NOMO-1 treated with DMSO at 0.1 percent for 48 hours (cell line): ENCODE results near the gene RBM46.
A peak's percentile ranks its signal among the peaks of the same experiment; 100 is the strongest.

Experiments used
- DNase-seq: peaks from one replicate; lab custom pipeline; 2025; ENCODE audit not compliant: unreplicated experiment; lab: John Stamatoyannopoulos, UW

The RBM46 gene, protein sequence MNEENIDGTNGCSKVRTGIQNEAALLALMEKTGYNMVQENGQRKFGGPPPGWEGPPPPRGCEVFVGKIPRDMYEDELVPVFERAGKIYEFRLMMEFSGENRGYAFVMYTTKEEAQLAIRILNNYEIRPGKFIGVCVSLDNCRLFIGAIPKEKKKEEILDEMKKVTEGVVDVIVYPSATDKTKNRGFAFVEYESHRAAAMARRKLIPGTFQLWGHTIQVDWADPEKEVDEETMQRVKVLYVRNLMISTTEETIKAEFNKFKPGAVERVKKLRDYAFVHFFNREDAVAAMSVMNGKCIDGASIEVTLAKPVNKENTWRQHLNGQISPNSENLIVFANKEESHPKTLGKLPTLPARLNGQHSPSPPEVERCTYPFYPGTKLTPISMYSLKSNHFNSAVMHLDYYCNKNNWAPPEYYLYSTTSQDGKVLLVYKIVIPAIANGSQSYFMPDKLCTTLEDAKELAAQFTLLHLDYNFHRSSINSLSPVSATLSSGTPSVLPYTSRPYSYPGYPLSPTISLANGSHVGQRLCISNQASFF

DNA sequence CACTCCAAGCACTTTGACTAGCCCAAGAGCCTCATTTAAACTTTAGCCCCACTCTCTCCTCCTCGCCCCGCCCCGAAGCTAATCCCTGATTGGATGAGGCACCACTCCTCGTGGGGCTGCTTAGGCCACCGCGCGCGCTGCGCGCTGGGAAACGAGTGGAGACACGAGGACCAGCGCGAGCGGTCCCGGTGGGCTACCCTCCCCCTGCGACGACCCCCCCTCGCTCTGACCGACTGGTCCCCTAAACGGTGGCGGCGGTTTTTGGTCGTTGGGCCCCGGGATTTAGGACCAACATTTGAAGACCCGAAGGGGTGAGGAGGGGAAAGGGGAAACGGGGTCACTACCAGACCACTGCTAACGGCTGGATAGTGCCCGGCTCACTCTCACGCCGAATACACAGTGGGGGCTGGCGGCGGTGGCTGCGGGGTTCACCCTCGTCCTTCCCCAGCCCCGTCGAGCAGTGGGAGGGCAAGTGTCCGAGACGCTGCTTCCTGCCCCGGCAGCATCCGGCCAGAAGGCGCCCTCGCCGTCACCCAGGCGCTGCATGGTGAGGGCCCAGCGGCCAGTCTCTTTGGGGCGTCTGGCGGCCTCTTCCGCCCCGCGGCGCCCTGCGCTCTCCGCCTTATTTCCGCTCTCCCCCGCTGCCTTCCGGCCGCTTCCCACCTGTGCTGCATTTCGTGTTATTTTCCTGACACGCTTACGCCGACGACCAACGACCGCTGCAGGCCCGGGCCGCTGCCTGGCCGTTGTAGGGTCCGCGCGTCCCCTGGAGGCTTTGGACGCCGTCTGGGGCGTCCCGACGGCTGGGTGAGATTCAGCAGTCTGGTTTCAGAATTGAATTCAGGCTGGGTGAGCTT is at the start of gene RBM46:
TSS of gene RBM46 (plus strand) at position 147 of the 857 bp plus-strand sequence. CDS start 15,481 bp downstream, outside the sequence.
- DNase-seq = no peak

DNA sequence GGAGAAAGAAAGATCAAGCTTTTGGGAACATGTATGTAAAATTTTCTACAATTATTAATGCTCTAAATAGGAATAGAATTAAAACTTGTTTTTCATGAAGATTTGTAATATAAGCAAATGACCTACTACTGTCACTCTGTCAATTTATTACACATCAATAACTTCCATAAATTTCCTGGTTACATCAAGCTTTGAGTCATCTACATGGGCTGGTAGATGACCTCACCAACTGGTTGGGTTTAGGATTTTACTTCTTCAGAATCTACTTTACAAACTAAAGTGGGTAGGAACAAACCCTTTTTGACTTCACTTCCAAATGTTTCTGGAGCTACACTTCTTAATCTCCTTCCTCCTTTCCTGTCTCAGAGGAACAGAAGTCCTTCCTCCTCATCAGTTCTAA is 49.3 kb upstream of the RBM46 start:
- DNase-seq = no peak

DNA sequence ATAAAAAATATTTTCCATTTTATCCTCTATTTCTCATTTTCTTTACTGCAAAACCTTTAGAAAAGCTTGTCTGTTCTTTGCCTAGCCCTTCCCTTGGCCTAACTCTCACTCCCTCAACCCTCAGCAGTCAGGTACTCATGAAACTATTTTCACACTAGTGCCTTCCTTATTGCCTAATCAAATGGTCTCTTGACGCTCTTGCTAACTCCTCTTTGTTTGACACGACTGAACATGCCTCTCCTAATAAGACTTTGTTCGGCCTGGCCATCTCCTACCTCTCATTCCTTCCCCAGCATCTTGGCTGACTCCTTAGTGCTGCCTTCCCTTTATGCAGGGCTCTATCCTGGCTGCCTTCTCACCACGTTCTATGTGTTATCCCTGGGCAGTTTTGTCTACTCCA is 48.4 kb upstream of the RBM46 start:
- DNase-seq = no peak

DNA sequence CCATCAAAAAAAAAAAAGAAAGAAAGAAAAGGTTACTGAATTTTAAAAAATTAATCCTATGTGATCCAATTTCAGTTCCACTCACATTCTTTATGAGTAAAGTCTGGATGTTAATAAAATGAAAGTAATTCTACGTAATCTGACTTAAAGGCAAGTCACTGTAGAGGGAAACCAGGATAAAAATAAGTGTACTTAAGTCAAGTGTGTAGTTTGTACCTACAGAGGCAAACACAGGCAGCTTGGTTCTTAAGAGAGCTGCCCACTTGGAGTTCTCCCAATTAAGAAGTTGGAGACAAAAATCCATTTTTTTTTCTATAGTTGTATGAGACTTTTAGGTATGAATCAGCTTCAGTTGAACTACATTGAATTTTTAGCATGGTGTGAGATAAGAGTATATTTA is 44.3 kb upstream of the RBM46 start:
- no peak for DNase-seq

DNA sequence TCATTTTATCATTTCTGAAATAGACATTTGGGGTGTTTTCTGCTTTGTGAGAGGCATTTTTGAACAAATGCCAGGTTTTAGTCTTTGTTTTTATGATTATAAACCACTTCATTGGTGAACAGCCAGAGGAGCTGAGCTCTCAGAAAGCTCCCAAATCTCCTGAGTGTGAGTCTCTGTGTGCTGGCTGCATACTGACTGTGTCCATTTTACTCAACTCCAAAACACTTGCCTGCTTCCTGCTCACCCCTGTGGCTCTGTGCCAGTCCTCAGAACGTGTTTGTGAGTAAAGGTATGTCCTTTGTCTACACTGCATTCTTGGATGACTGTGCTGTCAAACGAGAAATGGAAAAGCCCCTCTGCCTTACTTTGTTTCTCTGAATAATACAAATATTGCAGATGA is 42.6 kb upstream of the RBM46 start:
- DNase-seq = no peak

DNA sequence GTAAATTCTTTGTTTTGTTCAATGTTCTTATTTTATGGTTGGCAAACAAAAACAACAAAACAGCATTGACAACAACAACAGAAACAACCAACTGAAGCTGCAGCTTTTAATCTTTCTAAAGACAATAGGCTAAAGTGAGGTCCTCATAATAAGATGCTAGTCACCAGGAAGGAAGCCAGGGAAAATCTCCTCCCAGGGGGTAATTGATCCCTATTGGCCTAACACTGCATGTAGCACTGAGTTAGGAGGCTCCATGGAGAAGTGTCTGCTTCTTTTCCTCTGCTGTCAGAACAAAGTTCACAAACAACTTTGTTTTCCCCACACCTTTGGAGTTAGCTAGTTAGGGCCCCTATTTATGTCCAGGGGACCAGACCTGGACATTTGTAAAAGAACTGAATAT is 42.0 kb upstream of the RBM46 start:
- DNase-seq = no peak

DNA sequence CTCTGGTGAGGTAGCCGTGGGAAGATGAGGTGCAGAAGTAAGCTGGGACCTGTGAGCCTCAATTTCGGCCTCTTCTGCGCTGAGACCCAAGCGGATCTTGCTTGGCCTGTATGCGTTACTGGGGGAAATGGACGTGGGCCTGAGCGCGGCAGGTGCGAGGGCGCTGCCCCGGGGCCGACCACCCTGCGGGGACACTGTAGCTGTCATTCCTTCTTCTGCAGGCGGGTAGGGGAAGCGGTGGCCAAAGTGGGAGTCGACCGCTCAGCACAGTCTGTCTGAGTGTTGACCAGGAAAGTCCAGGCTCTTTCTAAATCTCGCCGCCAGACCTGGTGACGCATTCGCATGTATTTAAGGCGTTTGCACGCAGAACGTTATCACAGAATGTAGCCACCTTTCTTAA is 40.6 kb upstream of the RBM46 start:
- DNase-seq = no peak

DNA sequence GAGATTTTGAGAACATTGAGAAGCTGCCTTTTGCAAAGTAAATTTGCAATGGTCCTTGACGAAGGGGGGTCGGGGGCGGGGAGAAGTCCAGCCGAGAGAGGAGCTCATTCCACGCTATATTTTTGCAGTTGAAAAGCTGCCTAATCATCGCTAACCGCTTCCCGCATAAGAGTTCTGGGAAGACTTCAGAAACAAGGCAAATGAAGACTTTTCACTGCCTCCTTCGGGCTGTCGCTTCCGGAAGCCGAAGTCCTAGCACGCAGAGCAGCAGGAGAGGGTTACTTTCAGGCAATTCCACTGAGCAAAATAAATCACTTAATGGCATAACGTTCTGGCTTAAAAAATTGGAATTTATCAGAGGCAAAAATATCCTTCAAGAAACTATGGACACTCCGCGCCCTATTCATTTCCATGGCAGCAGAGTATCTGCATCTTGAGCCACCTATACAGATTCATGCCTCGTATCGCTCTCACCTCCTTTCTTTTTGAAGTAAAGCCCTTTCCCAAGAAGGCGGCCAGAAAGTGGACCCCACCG is 39.9 kb upstream of the RBM46 start:
- no peak for DNase-seq

DNA sequence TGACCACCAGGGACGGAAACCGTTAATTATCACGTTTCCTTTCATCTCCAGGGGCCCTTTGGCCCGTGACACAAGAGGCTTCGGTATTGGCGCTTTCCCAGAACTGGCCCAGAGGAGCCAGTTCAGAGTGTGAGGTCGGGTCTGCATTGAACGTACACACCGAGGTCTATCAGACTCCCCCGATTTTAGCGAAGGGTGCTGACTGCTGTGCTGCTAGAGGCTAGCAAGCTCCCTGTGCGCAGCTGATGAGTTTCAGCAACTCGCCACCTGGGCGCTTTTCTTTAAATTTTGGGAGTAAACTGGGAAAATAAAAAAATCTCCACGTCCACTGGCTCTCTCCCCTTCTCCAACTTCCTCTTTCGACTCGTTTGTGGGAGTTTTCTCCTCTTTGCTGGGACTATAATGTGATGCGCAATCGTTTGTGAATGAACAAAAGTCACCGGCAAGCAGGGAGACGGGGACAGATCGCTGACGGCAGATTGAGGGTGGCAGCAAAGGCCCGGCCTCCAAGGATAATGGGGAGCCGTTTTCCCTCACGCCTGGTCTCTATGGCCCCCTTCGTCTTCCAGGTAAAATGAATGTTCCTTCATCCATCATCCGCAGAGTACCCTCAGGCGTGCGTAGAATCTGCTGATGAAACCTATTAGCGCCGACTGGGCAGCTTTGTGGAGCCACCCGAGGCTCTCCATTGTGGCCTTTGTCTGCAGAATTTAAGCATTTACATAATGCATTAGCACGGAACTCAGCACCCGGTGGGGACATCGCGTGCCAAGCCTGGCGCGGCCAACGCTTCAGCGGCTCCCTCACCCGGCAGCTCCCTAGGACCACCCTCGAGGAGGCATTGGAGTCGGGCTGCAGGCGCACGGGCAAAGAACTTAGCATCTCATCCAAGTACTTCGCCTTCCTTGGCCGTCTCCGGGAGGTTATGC is 38.9 kb upstream of the RBM46 start:
- no peak for DNase-seq

DNA sequence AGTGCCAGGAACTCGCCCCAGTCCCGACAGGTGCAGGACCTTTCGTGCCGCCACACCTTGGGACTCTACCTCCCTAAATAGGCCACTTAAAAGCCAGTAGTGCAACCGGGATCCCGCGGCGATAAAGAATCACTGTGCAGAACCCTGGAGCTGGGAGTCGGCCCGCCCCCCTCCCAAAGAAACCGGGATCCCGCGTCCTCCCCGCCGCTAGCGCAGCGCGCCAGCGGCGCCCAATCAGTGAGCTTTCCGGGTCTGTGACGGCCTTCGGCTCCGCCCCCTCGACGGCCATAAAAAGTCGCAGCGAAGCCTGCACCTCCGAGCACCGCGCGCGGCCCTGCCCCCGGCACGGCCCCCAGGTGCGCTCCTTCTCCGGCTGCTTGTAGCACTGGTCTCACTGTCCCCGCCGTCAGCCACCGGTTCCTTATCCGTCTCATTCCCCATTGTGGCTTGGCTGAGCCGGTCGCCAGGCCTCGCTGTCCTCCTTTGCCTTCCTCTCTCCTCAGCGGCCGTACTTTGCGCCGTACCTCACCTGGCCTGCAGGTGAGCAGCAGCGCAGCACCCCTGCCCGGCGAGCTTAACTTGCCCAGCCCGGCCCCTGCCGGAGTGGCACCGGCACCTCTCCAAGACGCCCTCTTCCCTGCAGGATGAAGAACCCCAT is 37.3 kb upstream of the RBM46 start, which contains the start of gene LRAT:
TSS of gene LRAT (plus strand) at position 318 of the 658 bp plus-strand sequence. CDS start at position 645, 327 bp downstream.
- DNase-seq = no peak

DNA sequence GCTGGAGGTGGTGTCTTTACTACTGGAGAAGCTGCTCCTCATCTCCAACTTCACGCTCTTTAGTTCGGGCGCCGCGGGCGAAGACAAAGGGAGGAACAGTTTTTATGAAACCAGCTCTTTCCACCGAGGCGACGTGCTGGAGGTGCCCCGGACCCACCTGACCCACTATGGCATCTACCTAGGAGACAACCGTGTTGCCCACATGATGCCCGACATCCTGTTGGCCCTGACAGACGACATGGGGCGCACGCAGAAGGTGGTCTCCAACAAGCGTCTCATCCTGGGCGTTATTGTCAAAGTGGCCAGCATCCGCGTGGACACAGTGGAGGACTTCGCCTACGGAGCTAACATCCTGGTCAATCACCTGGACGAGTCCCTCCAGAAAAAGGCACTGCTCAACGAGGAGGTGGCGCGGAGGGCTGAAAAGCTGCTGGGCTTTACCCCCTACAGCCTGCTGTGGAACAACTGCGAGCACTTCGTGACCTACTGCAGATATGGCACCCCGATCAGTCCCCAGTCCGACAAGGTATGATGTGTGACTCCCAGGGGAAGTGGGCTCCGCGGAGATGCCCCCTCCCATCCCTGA is 36.6 kb upstream of the RBM46 start:
- no peak for DNase-seq

DNA sequence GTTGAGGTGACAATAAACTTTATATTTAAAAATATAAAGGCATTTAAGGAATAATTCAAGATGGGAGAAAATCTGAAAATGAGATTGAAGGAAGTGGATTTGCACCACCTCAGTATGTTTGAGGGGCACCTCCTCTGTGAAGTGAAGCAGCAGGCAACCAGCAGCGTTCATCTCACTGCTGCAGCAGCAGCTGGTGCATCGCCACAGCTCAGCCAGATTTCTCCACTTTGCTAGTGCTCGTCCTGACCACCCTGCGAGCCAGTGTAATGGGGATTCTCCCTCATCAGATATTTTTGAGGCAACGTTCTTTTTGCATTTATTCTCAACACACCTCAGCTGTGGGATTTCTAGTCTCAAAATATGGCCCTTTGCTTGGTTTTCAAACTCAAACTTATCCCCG is 23.4 kb upstream of the RBM46 start:
- no peak for DNase-seq

DNA sequence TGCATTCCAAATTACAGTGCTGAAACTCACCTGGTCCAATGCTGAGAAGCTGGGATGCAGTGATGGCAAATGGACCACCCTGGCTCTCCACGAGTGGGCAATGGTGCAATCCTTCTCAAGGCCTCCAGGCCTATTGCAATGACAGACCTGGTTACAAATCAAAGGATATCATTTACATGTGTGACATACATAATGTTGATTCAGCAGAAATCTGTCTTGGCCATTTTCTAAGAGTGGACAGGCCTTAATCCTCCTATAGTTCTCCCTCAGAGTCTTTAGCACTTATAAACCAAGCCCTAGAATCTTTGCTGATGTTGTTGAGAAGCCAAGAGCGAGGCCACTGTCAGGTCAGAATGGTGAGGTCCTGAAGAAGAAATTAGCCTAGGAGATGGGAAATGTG is 20.2 kb upstream of the RBM46 start:
- no peak for DNase-seq

DNA sequence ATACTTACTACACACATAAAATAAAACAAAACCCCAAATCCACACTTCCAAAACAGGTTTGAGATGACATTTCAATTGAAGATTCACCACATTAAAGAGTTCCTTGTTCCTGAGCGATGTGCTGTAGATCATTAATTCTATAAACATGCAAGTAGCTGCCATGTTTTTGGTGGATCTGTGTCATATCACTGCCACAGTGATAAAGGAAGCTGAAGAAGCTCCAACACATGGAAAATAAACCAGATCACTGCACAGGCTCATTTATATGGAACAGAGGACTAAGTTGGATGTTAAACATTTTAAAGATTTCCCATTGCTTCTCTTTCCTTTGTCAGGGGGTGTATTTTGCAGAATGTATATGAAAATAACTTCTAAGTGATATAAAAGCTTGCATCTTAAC is 2.8 kb upstream of the RBM46 start:
- DNase-seq = no peak

DNA sequence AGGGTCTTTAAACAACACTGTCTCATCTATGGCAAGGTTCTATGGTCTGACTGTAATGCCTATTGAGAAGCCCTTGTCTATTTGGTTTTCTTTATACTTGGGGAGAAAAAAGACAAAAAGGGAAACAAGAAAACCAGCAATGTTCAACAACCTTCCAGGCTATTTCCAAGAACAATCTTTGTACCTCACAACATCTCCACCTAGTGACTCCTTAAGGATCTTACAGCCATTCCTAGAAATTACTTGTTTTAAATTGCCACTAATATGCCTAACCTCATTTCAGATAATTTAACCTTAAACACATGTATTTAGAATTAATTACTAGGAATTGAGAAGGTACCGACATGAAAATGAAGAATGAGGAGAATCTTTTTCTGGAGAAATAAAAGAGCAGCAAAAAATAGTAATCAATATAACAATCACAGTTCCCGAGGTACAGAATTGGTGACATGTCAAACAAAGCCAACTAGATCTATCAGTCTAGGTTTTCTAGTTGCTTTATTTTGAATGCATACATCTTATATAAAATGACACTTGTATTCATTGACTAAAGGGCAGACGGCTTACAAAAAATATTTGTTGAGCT is 1.6 kb upstream of the RBM46 start:
- DNase-seq = no peak

DNA sequence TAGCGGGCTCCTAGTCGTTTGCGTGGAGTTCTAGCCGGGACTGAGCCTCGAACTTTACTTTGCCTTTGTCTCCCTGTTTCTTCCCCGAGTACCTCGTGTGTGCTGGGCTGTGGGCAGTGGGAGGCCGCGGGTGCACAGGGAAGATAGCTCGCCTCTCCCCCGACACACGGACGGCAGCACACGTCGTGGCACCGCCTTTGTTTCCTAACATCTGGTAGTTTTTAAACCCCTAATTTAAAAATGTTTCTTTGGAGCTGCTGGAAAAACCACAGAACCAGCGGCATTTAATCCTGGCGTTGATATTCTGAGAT is 866 bp downstream of the RBM46 start:
- DNase-seq = no peak

DNA sequence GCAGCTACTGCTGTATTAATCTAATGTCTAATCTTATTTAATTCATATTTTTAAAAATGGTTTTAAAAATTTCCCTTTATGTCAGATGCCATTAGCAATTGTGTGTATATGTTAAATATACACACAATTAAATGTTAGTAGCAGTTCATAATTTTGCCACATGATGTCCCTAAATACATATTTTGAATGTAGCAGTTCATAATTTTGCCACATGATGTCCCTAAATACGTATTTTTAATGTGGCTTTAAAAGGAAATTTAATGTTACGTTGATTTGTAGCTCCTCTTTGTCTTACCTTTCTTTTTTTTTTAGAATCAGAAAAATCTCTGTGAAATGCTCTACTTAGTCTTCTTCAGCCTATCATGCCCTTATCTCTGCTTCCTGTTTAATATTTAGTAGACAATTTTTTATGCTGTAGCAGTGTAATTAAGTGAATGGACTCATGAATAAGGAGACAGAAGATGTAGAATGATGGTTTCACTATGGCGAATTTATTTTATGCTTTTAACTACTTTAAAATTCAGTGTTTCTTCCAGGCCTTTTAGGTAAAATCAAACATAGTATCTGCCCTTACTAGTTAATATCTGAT is 26.1 kb downstream of the RBM46 start:
- peak; percentile 25 for DNase-seq

DNA sequence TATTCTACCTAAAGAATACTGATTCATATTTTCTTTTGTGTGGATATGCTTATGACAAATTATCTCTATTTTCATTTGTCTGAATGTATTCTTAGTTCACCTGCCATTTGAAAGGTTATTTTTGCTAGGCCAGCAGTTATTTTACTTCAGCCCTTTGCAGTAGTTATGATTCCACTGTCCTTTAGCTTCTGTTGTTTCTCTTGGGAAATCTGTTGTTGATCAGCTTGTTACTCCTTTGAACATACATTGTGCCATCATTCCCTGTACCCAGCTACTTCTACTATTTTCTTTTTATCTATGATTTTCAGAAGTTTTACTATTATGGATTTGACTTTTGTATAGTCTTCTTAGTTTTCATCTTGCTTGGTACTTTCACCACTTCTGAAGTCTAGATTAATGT is 37.2 kb downstream of the RBM46 start:
- DNase-seq = no peak

DNA sequence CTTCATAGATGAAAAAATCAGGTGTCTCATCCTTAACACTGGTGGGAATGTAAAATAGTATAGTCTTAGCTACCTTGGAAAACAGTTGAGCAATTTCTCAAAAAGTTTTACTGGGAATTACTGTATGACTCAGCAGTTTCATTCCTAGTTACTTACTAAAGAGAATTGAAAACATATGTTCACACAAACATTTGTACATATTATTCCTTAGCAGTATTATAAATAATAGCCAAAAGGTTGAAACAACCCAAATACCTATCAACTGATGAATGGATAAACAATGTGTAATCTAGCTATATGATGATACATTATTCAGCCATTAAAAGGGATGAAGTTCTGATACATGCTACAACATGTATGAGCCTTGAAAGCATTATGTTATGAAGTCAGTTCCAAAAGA is 41.7 kb downstream of the RBM46 start:
- DNase-seq = no peak
